Activated gamma-delta T cell (primary cell): Measurements from ENCODE around the gene UFD1.
A peak's percentile ranks its signal among the peaks of the same experiment; 100 is the strongest.

Source experiments
- DNase-seq: peaks from one replicate; lab custom pipeline; 2025; lab: John Stamatoyannopoulos, UW

The UFD1 gene

GRCh38 chr22:19496324-19496630 lies 17.3 kb upstream of the UFD1 start:
- DNase-seq = no peak

GRCh38 chr22:19495562-19496323 lies 16.8 kb upstream of the UFD1 start:
- DNase-seq = no peak

- DNase-seq = no peak
These were observed 15.7 kb upstream of the UFD1 start for GRCh38 chr22:19494676-19495173.

DNA sequence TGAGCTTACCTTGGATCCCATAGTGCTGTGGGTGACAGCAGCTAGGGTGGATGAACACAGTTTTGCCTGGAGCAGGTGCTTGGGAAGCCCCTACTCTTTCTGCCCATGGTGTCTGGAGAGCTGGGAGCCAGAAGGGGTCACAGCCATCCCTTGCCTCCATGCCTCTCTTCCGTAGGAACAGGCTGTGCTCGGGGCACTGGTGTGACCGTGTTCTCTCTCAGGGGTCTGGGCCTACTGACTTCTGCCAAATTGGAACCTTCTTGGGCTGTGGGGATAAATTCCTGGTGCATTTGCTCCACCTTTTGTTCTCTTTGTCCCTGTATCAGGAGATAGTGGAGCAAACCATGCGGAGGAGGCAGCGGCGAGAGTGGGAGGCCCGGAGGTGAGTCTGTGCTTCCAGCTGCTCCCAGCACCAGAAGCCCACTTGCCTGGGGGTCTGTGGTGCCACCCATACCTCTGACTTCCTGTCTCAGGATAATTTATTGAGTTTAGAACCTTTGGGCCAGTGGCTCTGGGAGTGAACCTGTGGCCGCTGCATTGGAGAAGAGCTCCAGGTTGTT lies 15.1 kb upstream of the UFD1 start:
- no peak for DNase-seq

DNA sequence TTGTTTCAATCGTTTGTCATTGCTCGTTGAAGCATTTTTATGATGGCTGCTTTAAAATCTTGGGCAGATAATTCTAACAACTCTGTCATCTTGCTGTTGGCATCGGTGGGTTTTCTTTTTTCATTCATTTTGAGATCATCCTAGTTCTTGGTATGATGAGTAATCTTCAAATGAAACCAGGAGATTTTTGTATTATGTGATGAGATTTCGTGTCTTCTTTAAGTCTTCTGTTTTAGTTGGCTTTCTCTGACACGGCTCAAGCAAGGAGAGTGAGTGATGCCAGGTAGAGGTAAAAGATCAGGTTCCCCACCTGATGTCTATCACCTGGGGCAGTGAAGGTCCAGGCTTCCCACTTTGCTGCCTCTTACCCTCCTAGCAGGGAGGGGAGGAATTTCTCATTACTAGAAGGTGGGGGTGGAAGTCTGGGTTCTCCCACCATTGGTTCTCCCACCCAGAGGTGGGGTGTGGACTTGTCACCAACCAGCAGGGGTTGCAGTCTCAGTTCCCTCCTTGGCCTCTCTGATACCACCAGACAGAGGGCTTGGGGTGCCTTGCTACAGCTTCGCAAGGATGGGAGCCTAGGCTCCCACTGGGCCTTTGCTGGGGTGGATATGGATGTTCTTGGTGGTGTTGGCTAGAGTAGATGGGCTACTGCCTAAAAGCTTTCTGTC lies 13.6 kb upstream of the UFD1 start:
- no peak for DNase-seq

- no peak for DNase-seq
These were observed 11.7 kb upstream of the UFD1 start for GRCh38 chr22:19490628-19491230.

GRCh38 chr22:19488884-19489843 lies 10.2 kb upstream of the UFD1 start:
- no peak for DNase-seq

- DNase-seq = no peak
These were observed 9.3 kb upstream of the UFD1 start for GRCh38 chr22:19488285-19488684.

- no peak for DNase-seq
These were observed 4.7 kb upstream of the UFD1 start for GRCh38 chr22:19483481-19484244.

DNA sequence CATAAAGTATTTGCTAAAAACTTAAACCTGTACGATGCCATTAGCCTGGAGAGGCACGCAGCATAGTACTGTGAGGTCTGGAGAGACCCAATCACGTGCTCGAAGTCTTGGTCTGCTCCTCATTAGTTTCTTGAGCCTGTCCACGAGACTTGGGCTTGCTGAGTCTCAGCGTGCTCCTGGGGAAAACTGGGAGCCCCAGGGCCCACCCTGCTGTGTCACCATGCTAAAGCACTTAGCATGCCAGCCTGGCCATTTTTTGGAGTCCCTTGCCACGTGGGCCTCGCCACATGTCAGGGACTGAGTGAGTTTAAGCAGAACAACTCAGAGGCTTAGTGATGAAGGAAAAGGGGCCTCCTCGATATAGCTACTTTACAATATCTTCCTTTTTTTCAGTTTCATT lies 3.3 kb upstream of the UFD1 start:
- no peak for DNase-seq

GRCh38 chr22:19480789-19481188 lies 1.8 kb upstream of the UFD1 start:
- no peak for DNase-seq

DNA sequence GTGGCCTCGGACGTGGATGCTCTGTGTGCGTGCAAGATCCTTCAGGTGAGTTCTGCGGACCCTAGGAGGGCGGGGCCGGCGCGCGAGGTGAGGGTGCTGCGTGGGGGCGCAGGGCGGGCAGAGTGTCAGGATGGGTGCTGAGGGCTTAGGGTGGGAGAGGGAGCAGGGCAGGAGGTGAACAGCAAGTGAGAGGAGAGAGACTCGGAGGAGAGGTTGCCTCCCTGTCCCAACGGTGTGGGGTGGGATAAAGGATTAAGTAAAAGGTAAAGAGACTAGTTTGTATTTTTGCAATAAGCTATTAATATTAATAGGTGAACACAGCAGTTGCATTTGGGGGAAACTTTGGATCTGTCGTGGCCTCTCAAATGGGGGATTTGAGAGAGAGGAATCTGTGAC lies 1.2 kb upstream of the UFD1 start:
- DNase-seq = no peak

- peak; percentile 53 for DNase-seq
These were observed 571 bp upstream of the UFD1 start, which contains the start of gene CDC45 for GRCh38 chr22:19479355-19480172. Gene CDC45, plus strand, starts transcription at chr22:19479920. Its CDS starts 49 bp downstream, at chr22:19479969.

- no peak for DNase-seq
These were observed 720 bp downstream of the UFD1 start for GRCh38 chr22:19478045-19478900.

DNA sequence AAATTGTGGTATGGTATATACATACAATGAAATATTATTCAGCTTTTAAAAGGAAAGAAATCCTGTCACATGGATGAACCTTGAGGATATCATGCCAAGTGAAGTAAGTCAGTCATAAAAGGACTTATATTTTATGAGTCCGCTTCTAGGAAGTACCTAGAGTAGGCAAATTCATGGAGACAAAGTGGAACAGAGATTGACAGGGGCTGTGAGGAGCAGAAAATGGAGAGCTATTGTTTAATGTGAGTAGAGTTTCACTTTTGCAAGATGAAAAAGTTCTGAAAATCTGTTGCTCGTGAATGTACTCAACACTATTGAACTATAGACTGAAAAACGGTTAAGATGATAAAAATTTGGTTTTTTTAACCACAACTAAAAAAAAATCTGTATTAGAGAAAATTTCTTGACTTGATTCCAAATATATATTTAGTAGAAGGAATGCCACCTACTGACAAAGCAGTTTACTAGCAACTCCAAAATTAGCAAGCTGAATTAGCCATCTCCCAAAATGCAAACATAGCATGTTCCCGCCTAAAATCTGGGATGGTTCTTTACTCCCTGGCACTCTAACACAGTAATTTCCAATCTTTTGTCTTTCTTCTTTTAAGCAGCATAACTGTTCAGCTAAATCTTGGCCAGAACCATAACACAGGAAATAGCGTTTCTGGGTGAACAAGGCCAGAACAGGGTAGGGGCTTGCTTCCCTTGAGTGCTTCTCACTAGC lies 1.5 kb downstream of the UFD1 start:
- DNase-seq = no peak

DNA sequence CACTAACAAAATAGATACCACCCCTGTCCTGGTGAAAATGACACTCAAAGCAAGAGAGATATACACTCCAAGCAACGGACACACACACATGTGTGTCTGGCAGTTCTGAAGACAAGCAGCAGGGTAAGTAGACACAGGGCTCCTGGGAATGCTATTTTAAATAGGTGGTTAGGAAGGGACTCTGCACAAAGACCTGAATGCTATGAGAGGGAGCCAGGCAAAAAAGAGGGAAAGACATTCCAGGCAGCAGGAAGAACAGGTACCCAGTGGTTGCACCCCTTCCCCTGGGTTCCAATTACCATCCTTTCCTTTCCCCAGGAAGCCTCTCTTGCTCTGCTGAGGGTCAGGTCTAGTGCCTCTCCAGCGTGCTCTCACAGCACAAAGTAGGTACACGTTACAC lies 3.0 kb downstream of the UFD1 start:
- no peak for DNase-seq

- no peak for DNase-seq
These were observed 5.4 kb downstream of the UFD1 start for GRCh38 chr22:19473578-19473977.

- DNase-seq = no peak
These were observed 6.8 kb downstream of the UFD1 start for GRCh38 chr22:19472233-19472632.
